ENCODE measurements around the gene SLC22A6.
A peak's percentile ranks its signal among the peaks of the same experiment; 100 is the strongest.

SLC22A6 gene

DNA sequence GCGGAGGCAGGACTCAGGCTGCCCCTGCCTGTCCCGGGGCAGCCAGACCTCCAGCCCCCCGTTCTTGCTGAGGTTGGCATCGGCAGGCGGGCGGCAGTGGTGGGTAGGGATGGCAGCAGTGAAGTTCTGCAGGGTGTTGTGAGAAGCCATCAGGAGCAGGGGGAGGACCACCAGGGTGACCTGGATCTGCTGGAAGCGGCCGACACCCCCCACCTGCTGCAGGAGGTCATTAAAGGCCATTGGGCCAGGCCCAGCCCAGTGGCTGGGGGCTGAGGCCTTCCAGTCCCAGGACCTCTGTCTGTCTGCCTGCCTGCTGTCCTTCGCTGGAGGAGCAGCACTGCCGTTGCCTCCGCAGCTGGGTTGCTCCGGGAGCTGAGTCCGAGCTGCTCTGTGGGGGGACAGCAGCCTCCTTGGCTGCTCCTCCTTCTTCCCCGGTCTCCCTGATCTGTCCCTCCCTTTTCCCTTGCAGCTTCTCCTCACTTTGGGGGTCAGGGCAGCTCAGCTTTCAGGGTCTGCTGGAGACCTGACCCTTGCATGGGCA is at the start of gene SLC22A6:
TSS of gene SLC22A6 (minus strand) at position 517 of the 541 bp plus-strand sequence. CDS start at position 240, 277 bp downstream.
- no peak for DNase-seq (ENCODE audit: low read depth)

- no peak for DNase-seq (ENCODE audit: low read depth)
These were observed 47.7 kb upstream of the SLC22A6 start for GRCh38 chr11:63032457-63032856.

- DNase-seq (ENCODE audit: low read depth) = peak; percentile 74
These were observed 39.3 kb upstream of the SLC22A6 start for GRCh38 chr11:63023841-63024648.

DNA sequence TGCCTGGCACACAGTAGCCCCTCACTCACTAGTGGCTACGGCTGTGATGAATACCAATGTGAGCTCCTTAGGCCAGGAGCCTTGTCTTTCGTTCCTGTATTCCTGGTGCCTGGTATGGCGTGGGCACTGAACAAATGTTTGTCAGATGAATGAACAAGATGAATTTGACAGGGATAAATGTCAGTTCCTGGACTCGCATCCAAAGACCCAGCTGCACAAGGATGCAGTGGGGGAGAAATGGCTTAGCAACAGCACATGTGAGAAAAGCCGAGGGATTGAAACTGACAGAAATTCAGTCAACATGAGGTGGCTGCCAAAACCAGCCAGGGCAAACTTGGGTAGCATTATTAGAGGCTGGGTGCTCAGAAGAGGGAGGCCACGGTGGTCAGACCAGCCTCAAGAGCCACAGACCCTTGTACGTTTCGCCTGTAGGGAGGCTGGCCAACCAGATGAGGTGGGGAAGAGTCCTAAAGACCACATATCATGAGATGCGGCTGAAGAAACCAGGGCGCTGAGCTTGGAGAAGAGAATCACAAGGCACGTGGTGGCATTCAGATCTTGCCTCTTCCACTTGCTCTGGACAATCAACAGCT is 38.6 kb upstream of the SLC22A6 start:
- DNase-seq (ENCODE audit: low read depth) = no peak

- no peak for DNase-seq (ENCODE audit: low read depth)
These were observed 37.7 kb upstream of the SLC22A6 start for GRCh38 chr11:63022441-63022840.

GRCh38 chr11:63020671-63021291 is 36.0 kb upstream of the SLC22A6 start:
- no peak for DNase-seq (ENCODE audit: low read depth)

DNA sequence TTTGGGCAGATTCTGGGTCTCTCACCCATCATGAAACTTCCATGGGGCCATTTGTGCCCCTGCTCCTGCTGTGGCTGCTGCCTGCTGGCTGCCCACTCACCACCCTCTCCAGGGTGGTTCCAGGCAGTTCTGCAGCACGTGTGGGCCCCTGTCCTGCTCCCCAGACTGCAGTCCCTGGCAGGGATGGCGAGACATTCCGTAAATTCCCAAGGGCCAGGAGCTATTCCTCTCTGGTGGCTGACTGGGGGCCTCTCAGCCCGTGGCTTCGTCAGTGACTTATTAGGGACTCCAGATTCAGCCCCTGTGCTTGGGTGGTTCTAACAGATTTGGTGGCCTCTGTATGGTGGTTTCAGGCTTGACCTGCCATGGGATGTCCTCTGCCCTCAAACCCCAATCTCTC is 34.7 kb upstream of the SLC22A6 start:
- no peak for DNase-seq (ENCODE audit: low read depth)

- peak; percentile 21 for DNase-seq (ENCODE audit: low read depth)
These were observed 32.7 kb upstream of the SLC22A6 start for GRCh38 chr11:63017306-63017974.

- DNase-seq (ENCODE audit: low read depth) = no peak
These were observed 30.9 kb upstream of the SLC22A6 start, which contains the start of gene SLC22A8 for GRCh38 chr11:63015521-63016215. SLC22A8 (minus strand) TSS chr11:63015841; CDS start chr11:63014958, 883 bp downstream.

GRCh38 chr11:63014408-63015055 is 29.8 kb upstream of the SLC22A6 start:
- no peak for DNase-seq (ENCODE audit: low read depth)

- no peak for DNase-seq (ENCODE audit: low read depth)
These were observed 28.1 kb upstream of the SLC22A6 start for GRCh38 chr11:63012839-63013238.

- DNase-seq (ENCODE audit: low read depth) = no peak
These were observed 27.7 kb upstream of the SLC22A6 start for GRCh38 chr11:63012430-63012829.

GRCh38 chr11:63010934-63011439 is 26.2 kb upstream of the SLC22A6 start:
- DNase-seq (ENCODE audit: low read depth) = no peak

- DNase-seq (ENCODE audit: low read depth) = no peak
These were observed 23.2 kb upstream of the SLC22A6 start for GRCh38 chr11:63007920-63008319.

GRCh38 chr11:63001456-63001855 is 16.7 kb upstream of the SLC22A6 start:
- no peak for DNase-seq (ENCODE audit: low read depth)

DNA sequence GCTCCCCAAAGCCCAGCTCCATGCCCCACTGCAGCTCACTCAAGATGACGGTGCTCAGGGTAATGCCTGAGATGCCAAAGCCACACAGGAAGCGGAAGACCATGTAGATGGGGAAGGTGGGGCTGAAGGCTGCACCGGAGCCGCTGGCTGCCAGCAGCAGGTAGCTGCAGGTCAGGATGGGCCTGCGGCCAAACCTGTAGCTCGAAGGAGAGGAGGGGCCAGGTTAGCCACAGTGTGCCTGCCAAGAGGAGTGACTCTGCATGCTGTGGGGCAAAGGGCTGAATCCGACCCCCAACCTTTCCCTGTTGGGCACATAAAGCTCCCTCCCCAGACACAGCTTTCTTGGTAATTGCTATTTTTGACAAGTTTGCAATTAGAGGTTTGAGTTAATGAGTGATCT is 14.9 kb upstream of the SLC22A6 start:
- no peak for DNase-seq (ENCODE audit: low read depth)

- no peak for DNase-seq (ENCODE audit: low read depth)
These were observed 14.4 kb upstream of the SLC22A6 start for GRCh38 chr11:62999156-62999555.

DNA sequence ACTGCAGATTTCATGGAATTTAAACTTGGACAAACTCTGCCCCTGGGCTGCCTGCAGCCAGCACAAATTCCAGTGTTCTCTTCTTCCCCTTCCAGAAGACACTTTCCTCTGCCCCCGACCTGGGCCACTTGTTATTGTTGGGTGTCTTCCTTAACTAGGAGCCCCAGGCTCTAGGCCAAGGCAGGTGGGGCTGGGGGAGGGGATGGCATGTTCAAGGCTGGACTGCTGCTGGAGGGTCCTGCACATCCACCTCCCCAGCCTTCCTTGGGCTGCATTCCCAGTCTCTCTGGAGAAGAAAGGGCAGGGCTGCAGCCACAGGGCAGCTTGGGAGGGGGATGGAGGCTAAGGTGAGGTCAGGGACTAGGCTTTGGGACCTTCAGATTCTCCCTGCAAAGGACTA is 11.5 kb upstream of the SLC22A6 start:
- DNase-seq (ENCODE audit: low read depth) = no peak

DNA sequence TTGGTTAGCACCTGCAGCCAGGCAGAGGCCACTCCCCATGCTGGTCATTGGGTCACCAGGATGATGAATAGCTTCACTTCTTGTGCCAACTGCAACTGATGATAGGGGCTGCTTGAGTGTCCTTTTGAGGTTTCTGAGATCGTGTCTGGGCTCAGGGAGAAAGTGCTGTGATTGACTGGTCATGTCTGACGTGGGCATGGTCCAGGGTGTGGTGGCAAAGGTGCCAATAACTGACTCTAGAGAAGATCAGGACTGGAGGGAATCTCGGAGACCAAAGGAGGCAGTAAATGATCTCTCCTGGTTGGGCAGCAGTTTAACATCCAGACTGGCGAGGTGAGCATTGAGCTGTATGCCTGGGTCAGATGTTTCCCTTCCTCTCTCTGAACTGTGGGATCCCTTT is 10.0 kb upstream of the SLC22A6 start:
- DNase-seq (ENCODE audit: low read depth) = no peak

DNA sequence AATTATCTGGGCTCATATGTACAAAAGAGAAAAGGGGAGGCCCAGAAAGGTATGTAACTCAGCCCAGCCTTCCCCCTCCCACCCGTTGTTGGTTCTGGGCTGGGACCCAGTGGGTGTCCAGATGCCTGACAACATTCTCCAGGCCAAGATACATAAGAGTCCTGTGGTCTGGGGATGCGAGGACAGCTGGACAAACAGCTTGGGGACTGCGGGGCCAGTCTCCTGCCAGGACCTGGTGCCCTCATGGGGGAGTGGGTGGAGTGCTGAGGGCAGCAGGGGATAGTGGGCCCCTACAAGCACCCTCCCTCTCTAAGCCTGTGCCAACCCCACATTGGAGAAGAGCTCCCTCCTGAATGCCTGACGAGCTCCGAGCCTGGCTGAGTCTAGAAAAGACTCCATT is 3.5 kb upstream of the SLC22A6 start:
- DNase-seq (ENCODE audit: low read depth) = no peak

Data from EH (cell line).